ENCODE results near the gene IL11RA. TPM values are rescaled to one million over a fixed set of nuclear protein-coding genes. Genes with fewer than 3 reads are reported as not detected.

The IL11RA gene
- total RNA-seq, 5 donors from 2014 or later (not counting 1 experiment from before 2014, with no cell fraction given) = 166 to 220 (median 180) TPM

DNA sequence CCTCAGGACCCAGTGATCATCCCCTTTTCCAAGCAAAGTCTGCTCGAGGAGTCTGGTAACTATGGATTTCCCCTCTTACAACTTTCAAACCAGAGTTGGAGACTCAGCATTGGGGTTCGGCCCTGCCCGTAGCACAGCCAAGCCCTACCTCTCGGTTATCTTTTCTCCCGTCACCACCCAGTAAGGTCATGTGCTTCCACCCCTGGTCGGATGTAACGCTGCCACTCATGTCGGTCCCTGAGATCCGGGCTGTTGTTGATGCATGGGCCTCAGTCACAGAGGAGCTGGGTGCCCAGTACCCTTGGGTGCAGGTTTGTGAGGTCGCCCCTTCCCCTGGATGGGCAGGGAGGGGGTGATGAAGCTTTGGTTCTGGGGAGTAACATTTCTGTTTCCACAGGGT lies 4.3 kb upstream of the IL11RA start:
- H3K4me3 Mint-ChIP-seq = peak overlapping the region; percentile 91 to 95 (median 94)
- WGBS (ENCODE audit: insufficient coverage) = 66% methylated on average over 10 of the region's 10 CpGs
- DNase-seq = peak in 1 of 35 experiments; percentile 19
- peaks cover 21% of the 10 kb centered on the region for H3K36me3 Mint-ChIP-seq
- CTCF ChIA-PET = interaction anchor here (0.9 to 5.4 kb wide), 9 partner anchors 10 to 432 kb away, joined by 3 to 39 read pairs (median 8); partner anchors contain the start of genes CCL27 (in 1 of the 2), DCTN3 (in 1 of the 2), FANCG (in 1 of the 2) and SIGMAR1 (in 1 of the 2)
- H3K36me3 ChIP-seq (ENCODE audit: control insufficient read depth in 2 of 2, extremely low read depth in 1 of 2, insufficient read depth in 1 of 2, low read length in 1 of 2) = peaks cover 0 to 45% of the 10 kb centered on the region in 2 donors
- H3K27ac Mint-ChIP-seq = peak overlapping the region; percentile 89 to 90
- POLR2A ChIA-PET = interaction anchor here (0.6 kb wide), 2 partner anchors 8 to 1705 kb away, joined by 3 to 4 read pairs; no protein-coding TSS in a partner anchor
- H3K4me1 Mint-ChIP-seq = peaks cover 34 to 53% (median 38%) of the 10 kb centered on the region in 3 donors
- no peaks in the 10 kb centered on the region for H3K27me3 Mint-ChIP-seq
- no peaks in the 10 kb centered on the region for H3K9me3 ChIP-seq
- no peak for ATAC-seq (replicated peaks in 1 of 4)
- peaks cover 12 to 40% of the 10 kb centered on the region in 2 experiments for H3K4me1 ChIP-seq (ENCODE audit: control insufficient read depth in 1 of 2, extremely low read depth in 1 of 2, insufficient read depth in 2 of 2, low read length in 2 of 2)
- peak overlapping the region; percentile 68 for H3K27ac ChIP-seq (ENCODE audit: low read length)
- no peaks in the 10 kb centered on the region for H3K9me3 Mint-ChIP-seq
- H3K27me3 ChIP-seq (replicated peaks in 1 of 2; ENCODE audit: control insufficient read depth in 2 of 2, extremely low read depth in 1 of 2, insufficient read depth in 2 of 2, low read length in 1 of 2) = no peaks in the 10 kb centered on the region
- H3K4me3 ChIP-seq (ENCODE audit: control insufficient read depth in 1 of 2, extremely low read depth in 1 of 2, low read length in 1 of 2) = peak overlapping the region; percentile 86 to 94

GRCh38 chr9:34648673-34649072 lies 3.3 kb upstream of the IL11RA start:
- ATAC-seq (replicated peaks in 1 of 4) (no peak), DNase-seq (no peak)
- Histone ChIP-seq H3K9me3 (no peaks in the 10 kb centered on the region), H3K4me3 (ENCODE audit: control insufficient read depth in 1 of 2, extremely low read depth in 1 of 2, low read length in 1 of 2) (no peak overlapping the region), H3K36me3 (ENCODE audit: control insufficient read depth in 2 of 2, extremely low read depth in 1 of 2, insufficient read depth in 1 of 2, low read length in 1 of 2) (peaks cover 0 to 45% of the 10 kb centered on the region in 2 donors), H3K27ac (ENCODE audit: low read length) (no peak overlapping the region), H3K27me3 (replicated peaks in 1 of 2; ENCODE audit: control insufficient read depth in 2 of 2, extremely low read depth in 1 of 2, insufficient read depth in 2 of 2, low read length in 1 of 2) (no peaks in the 10 kb centered on the region), H3K4me1 (ENCODE audit: control insufficient read depth in 1 of 2, extremely low read depth in 1 of 2, insufficient read depth in 2 of 2, low read length in 2 of 2) (peaks cover 12 to 49% of the 10 kb centered on the region in 2 experiments)
- Mint-ChIP-seq H3K36me3 (peaks cover 21% of the 10 kb centered on the region), H3K27ac (peak overlapping the region; percentile 19 to 25), H3K4me1 (peaks cover 44 to 61% (median 45%) of the 10 kb centered on the region in 3 donors), H3K4me3 (peak overlapping the region; percentile 91 to 95 (median 94)), H3K27me3 (no peaks in the 10 kb centered on the region), H3K9me3 (no peaks in the 10 kb centered on the region)
- WGBS (ENCODE audit: insufficient coverage) = 91% methylated on average over 8 of the region's 8 CpGs
- CTCF ChIA-PET = interaction anchor here (1.0 to 5.4 kb wide), 4 partner anchors 10 to 15 kb away, joined by 3 to 39 read pairs (median 5); partner anchors contain the start of genes CCL27 (in 1 of the 2) and SIGMAR1 (in 1 of the 2)
- POLR2A ChIA-PET = no interaction called here

GRCh38 chr9:34650816-34651215 lies 1.2 kb upstream of the IL11RA start:
- Mint-ChIP-seq H3K4me1 (peaks cover 45 to 68% (median 57%) of the 10 kb centered on the region in 3 donors), H3K36me3 (peaks cover 25% of the 10 kb centered on the region), H3K27ac (no peak overlapping the region), H3K9me3 (no peaks in the 10 kb centered on the region), H3K4me3 (no peak overlapping the region), H3K27me3 (no peaks in the 10 kb centered on the region)
- Histone ChIP-seq H3K4me3 (ENCODE audit: control insufficient read depth in 1 of 2, extremely low read depth in 1 of 2, low read length in 1 of 2) (no peak overlapping the region), H3K36me3 (ENCODE audit: control insufficient read depth in 2 of 2, extremely low read depth in 1 of 2, insufficient read depth in 1 of 2, low read length in 1 of 2) (peaks cover 0 to 45% of the 10 kb centered on the region in 2 donors), H3K27me3 (replicated peaks in 1 of 2; ENCODE audit: control insufficient read depth in 2 of 2, extremely low read depth in 1 of 2, insufficient read depth in 2 of 2, low read length in 1 of 2) (no peaks in the 10 kb centered on the region), H3K27ac (ENCODE audit: low read length) (no peak overlapping the region), H3K4me1 (ENCODE audit: control insufficient read depth in 1 of 2, extremely low read depth in 1 of 2, insufficient read depth in 2 of 2, low read length in 2 of 2) (peaks cover 12 to 49% of the 10 kb centered on the region in 2 experiments), H3K9me3 (no peaks in the 10 kb centered on the region)
- ChIA-PET CTCF (no interaction called here), POLR2A (interaction anchor here in 1 of 2 donors (0.6 kb wide), 1 partner anchor 488 kb away, joined by 3 read pairs; no protein-coding TSS in a partner anchor)
- 86% methylated on average over 1 of the region's 5 CpGs for WGBS (ENCODE audit: insufficient coverage)
- no peak for ATAC-seq (replicated peaks in 1 of 4)
- no peak for DNase-seq

DNA sequence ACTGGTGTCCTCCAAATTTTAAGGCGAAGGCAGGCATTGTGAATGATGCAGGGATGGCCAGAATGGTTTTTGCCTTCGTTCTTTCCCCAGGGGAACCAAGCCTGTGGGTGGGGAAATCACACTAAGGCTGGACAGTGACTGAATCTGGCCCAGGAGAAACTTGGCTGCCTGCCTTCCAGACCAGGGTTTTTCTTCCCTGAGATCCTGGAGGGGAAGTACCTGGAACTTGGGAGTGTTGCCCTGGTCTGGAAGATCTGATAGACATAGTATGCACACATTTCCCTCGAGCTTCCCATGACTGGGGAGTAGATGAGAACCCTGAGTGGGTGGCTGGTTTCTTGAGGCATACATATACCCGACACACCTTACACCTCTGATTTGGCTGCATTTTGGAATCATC lies 664 bp upstream of the IL11RA start:
- H3K9me3 Mint-ChIP-seq = no peaks in the 10 kb centered on the region
- Histone ChIP-seq H3K27ac (ENCODE audit: low read length) (no peak overlapping the region), H3K36me3 (ENCODE audit: control insufficient read depth in 2 of 2, extremely low read depth in 1 of 2, insufficient read depth in 1 of 2, low read length in 1 of 2) (peaks cover 0 to 45% of the 10 kb centered on the region in 2 donors), H3K9me3 (no peaks in the 10 kb centered on the region), H3K4me3 (ENCODE audit: control insufficient read depth in 1 of 2, extremely low read depth in 1 of 2, low read length in 1 of 2) (no peak overlapping the region), H3K27me3 (replicated peaks in 1 of 2; ENCODE audit: control insufficient read depth in 2 of 2, extremely low read depth in 1 of 2, insufficient read depth in 2 of 2, low read length in 1 of 2) (no peaks in the 10 kb centered on the region), H3K4me1 (ENCODE audit: control insufficient read depth in 1 of 2, extremely low read depth in 1 of 2, insufficient read depth in 2 of 2, low read length in 2 of 2) (peaks cover 10 to 45% of the 10 kb centered on the region in 2 experiments)
- H3K27ac Mint-ChIP-seq = peak overlapping the region in 1 of 2 donors; percentile 28
- peaks cover 40 to 63% (median 62%) of the 10 kb centered on the region in 3 donors for H3K4me1 Mint-ChIP-seq
- ChIA-PET POLR2A (no interaction called here), CTCF (no interaction called here)
- ATAC-seq (replicated peaks in 1 of 4) = no peak
- no peak for DNase-seq
- no peaks in the 10 kb centered on the region for H3K27me3 Mint-ChIP-seq
- 86% methylated on average over 2 of the region's 4 CpGs for WGBS (ENCODE audit: insufficient coverage)
- H3K4me3 Mint-ChIP-seq = no peak overlapping the region
- H3K36me3 Mint-ChIP-seq = peaks cover 25% of the 10 kb centered on the region

- no peak overlapping the region for H3K4me3 ChIP-seq (ENCODE audit: control insufficient read depth in 1 of 2, extremely low read depth in 1 of 2, low read length in 1 of 2)
- no peak overlapping the region for H3K27ac ChIP-seq (ENCODE audit: low read length)
- Mint-ChIP-seq H3K4me3 (no peak overlapping the region), H3K4me1 (peaks cover 31 to 56% (median 53%) of the 10 kb centered on the region in 3 donors), H3K36me3 (peaks cover 25% of the 10 kb centered on the region), H3K27me3 (no peaks in the 10 kb centered on the region), H3K27ac (peak overlapping the region; percentile 17 to 68), H3K9me3 (no peaks in the 10 kb centered on the region)
- ATAC-seq (replicated peaks in 1 of 4) (no peak), DNase-seq (no peak)
- H3K9me3 ChIP-seq = no peaks in the 10 kb centered on the region
- H3K4me1 ChIP-seq (ENCODE audit: control insufficient read depth in 1 of 2, extremely low read depth in 1 of 2, insufficient read depth in 2 of 2, low read length in 2 of 2) = peaks cover 5 to 34% of the 10 kb centered on the region in 2 experiments
- ChIA-PET CTCF (interaction anchor here in 1 of 2 donors (1.3 kb wide), 1 partner anchor 19 kb away, joined by 4 read pairs; no protein-coding TSS in a partner anchor), POLR2A (no interaction called here)
- H3K36me3 ChIP-seq (ENCODE audit: control insufficient read depth in 2 of 2, extremely low read depth in 1 of 2, insufficient read depth in 1 of 2, low read length in 1 of 2) = peaks cover 0 to 42% of the 10 kb centered on the region in 2 donors
- 84% methylated on average over 2 of the region's 5 CpGs for WGBS (ENCODE audit: insufficient coverage)
- H3K27me3 ChIP-seq (replicated peaks in 1 of 2; ENCODE audit: control insufficient read depth in 2 of 2, extremely low read depth in 1 of 2, insufficient read depth in 2 of 2, low read length in 1 of 2) = no peaks in the 10 kb centered on the region
These were observed 616 bp downstream of the IL11RA start for GRCh38 chr9:34652602-34653000.

GRCh38 chr9:34653151-34654072 lies 1.4 kb downstream of the IL11RA start:
- H3K4me1 Mint-ChIP-seq = peaks cover 23 to 48% (median 45%) of the 10 kb centered on the region in 3 donors
- no peaks in the 10 kb centered on the region for H3K27me3 Mint-ChIP-seq
- Histone ChIP-seq H3K4me3 (ENCODE audit: control insufficient read depth in 1 of 2, extremely low read depth in 1 of 2, low read length in 1 of 2) (no peak overlapping the region), H3K9me3 (no peaks in the 10 kb centered on the region), H3K27me3 (replicated peaks in 1 of 2; ENCODE audit: control insufficient read depth in 2 of 2, extremely low read depth in 1 of 2, insufficient read depth in 2 of 2, low read length in 1 of 2) (no peaks in the 10 kb centered on the region), H3K36me3 (ENCODE audit: control insufficient read depth in 2 of 2, extremely low read depth in 1 of 2, insufficient read depth in 1 of 2, low read length in 1 of 2) (peaks cover 0 to 34% of the 10 kb centered on the region in 2 donors), H3K4me1 (ENCODE audit: control insufficient read depth in 1 of 2, extremely low read depth in 1 of 2, insufficient read depth in 2 of 2, low read length in 2 of 2) (peaks cover 4 to 26% of the 10 kb centered on the region in 2 experiments), H3K27ac (ENCODE audit: low read length) (no peak overlapping the region)
- H3K9me3 Mint-ChIP-seq = no peaks in the 10 kb centered on the region
- no peak overlapping the region for H3K4me3 Mint-ChIP-seq
- ChIA-PET CTCF (interaction anchor here in 1 of 2 donors (1.3 kb wide), 1 partner anchor 20 kb away, joined by 4 read pairs; no protein-coding TSS in a partner anchor), POLR2A (interaction anchor here in 1 of 2 donors (0.6 kb wide), 1 partner anchor 31 kb away, joined by 10 read pairs; no protein-coding TSS in a partner anchor)
- H3K36me3 Mint-ChIP-seq = peaks cover 17% of the 10 kb centered on the region
- WGBS (ENCODE audit: insufficient coverage) = 75% methylated on average over 10 of the region's 11 CpGs
- ATAC-seq (replicated peaks in 1 of 4) (no peak), DNase-seq (no peak)
- peak overlapping the region; percentile 17 to 50 for H3K27ac Mint-ChIP-seq

Data from T-cell (primary cell).